B cell (primary cell): ENCODE measurements around the gene RNU1-4. TPM values are rescaled to one million over a fixed set of nuclear protein-coding genes. Genes with fewer than 3 reads are reported as not detected.
"Not testable (repeated sequence)": the region's sequence is repeated elsewhere in the genome, so short reads cannot be mapped to it uniquely, and the experiment has no call there.

Experiments used
- ATAC-seq: fragments of 200-7000 bp; cut with Tn5 transposase; one replicate; pipeline ENCODE4 v1.10.0; 2021; ENCODE audit warnings: low read depth, mild to moderate bottlenecking, moderate number of reproducible peaks, moderate library complexity
- CTCF ChIA-PET: fragments of 350-600 bp; sonication (Branson Sonifier 250); formaldehyde crosslinking; loops from one replicate; lab custom pipeline; 2021; ENCODE audit warnings: antibody characterized with exemption, inconsistent platforms; lab: Charles Lee
- POLR2A ChIA-PET: fragments of 350-600 bp; sonication (Branson Sonifier 250); formaldehyde crosslinking; loops from one replicate; lab custom pipeline; 2021; ENCODE audit warnings: antibody characterized with exemption; lab: Charles Lee
- DNase-seq: peaks from one replicate; pipeline ENCODE4 v3.0.0; 2013
- H2AFZ ChIP-seq: 2 replicates; pipeline ENCODE4 v1.6.1; 2012; ENCODE audit warnings: mild to moderate bottlenecking, low read depth, low read length; ENCODE audit not compliant: insufficient read depth, poor library complexity, severe bottlenecking
- H3K27ac ChIP-seq, 2 donors: 1 replicate in 1 of 2; 2 replicates in 1 of 2; pipeline ENCODE4 v1.5.1; 2012 to 2013; ENCODE audit warnings: low read length in 2 of 2, mild to moderate bottlenecking in 2 of 2, moderate library complexity in 1 of 2
- H3K27me3 ChIP-seq, 4 experiments: fragments of 200-600 bp in 1 of 4; sonication (generic) in 1 of 4; replicated peaks in 1 of 4; 1 replicate in 2 of 4; 2 replicates in 2 of 4; pipeline versions ENCODE4 v1.6.1 to v1.7.0; 2013 to 2016; ENCODE audit warnings: low read length in 3 of 4, mild to moderate bottlenecking in 2 of 4, mixed read lengths in 1 of 4, moderate library complexity in 1 of 4; ENCODE audit not compliant: insufficient read depth in 4 of 4, control insufficient read depth in 3 of 4; ENCODE audit errors: control extremely low read depth in 1 of 4
- H3K36me3 ChIP-seq, 2 experiments: replicated peaks in 1 of 2; 1 replicate in 1 of 2; 2 replicates in 1 of 2; pipeline versions ENCODE4 v1.6.1 to v1.7.1; 2013; ENCODE audit warnings: low read length in 1 of 2; ENCODE audit not compliant: insufficient read depth in 2 of 2, control insufficient read depth in 1 of 2; ENCODE audit errors: control extremely low read depth in 1 of 2, extremely low read depth in 1 of 2
- H3K4me1 ChIP-seq, 2 donors: fragments of 200-600 bp in 1 of 2; sonication (generic) in 1 of 2; 1 replicate in 1 of 2; 2 replicates in 1 of 2; pipeline versions ENCODE4 v1.5.1 to v1.6.1; 2013 to 2017; ENCODE audit warnings: low read length in 2 of 2; ENCODE audit not compliant: control insufficient read depth in 2 of 2, insufficient read depth in 2 of 2
- H3K4me2 ChIP-seq: replicated peaks from 2 replicates; pipeline ENCODE3; 2012; ENCODE audit warnings: mild to moderate bottlenecking, low read depth, low read length; ENCODE audit not compliant: poor library complexity, severe bottlenecking
- H3K4me3 ChIP-seq, 5 experiments: fragments of 200-600 bp in 1 of 5; sonication (generic) in 1 of 5; 1 replicate in 3 of 5; 2 replicates in 2 of 5; pipeline versions ENCODE4 v1.5.1 to v1.7.0; 2011 to 2016; ENCODE audit warnings: low read length in 4 of 5, mild to moderate bottlenecking in 4 of 5, low read depth in 2 of 5, control low read depth in 1 of 5, moderate library complexity in 1 of 5; ENCODE audit not compliant: insufficient read depth in 1 of 5; ENCODE audit errors: control extremely low read depth in 1 of 5, extremely low read depth in 1 of 5
- H3K79me2 ChIP-seq: fragments of 200-600 bp; sonication (generic); one replicate; pipeline ENCODE4 v1.6.0; 2016; ENCODE audit warnings: low read length; ENCODE audit not compliant: control insufficient read depth, insufficient read depth
- H3K9ac ChIP-seq: fragments of 200-600 bp; sonication (generic); 2 replicates; pipeline ENCODE4 v1.6.1; 2017; ENCODE audit warnings: mild to moderate bottlenecking, low read length, moderate library complexity
- H3K9me3 ChIP-seq, 3 donors: one replicate each; pipeline versions ENCODE4 v1.6.1 to v1.7.1; 2013; ENCODE audit warnings: low read length in 2 of 3; ENCODE audit not compliant: control insufficient read depth in 2 of 3, insufficient read depth in 1 of 3; ENCODE audit errors: control extremely low read depth in 1 of 3
- H4K20me1 ChIP-seq: 2 replicates; pipeline ENCODE4 v1.6.0; 2012; ENCODE audit warnings: mild to moderate bottlenecking, low read length; ENCODE audit not compliant: insufficient read depth, control insufficient read depth, poor library complexity, severe bottlenecking
- H3K27ac Mint-ChIP-seq: one replicate; pipeline ENCODE4 v1.8.0; 2021; ENCODE audit warnings: mixed read lengths
- H3K27me3 Mint-ChIP-seq: one replicate; pipeline ENCODE4 v1.8.0; 2021; ENCODE audit warnings: mixed read lengths
- H3K4me1 Mint-ChIP-seq: one replicate; pipeline ENCODE4 v1.8.0; 2021; ENCODE audit warnings: mixed read lengths
- H3K4me3 Mint-ChIP-seq: one replicate; pipeline ENCODE4 v1.8.0; 2021; ENCODE audit warnings: mixed read lengths
- H3K9me3 Mint-ChIP-seq: one replicate; pipeline ENCODE4 v1.8.0; 2022; ENCODE audit warnings: mixed read lengths; ENCODE audit not compliant: insufficient read depth
- WGBS: methylation state at CpG from one replicate; pipeline ENCODE4 v1.1.5; 2013; ENCODE audit warnings: missing lambda C conversion rate; ENCODE audit not compliant: insufficient coverage; 5-methylcytosine and 5-hydroxymethylcytosine counted together
- intact Hi-C: fragments of 100-400 bp; cut with micrococcal nuclease; formaldehyde crosslinking; loops from one replicate; pipeline ENCODE4 v1.10.0; 2022
- polyA plus RNA-seq: library from polyadenylated mRNA; depleted of rRNA; stranded (reverse); fragments of >200 nt; gene quantifications from 2 replicates; pipeline ENCODE4 v1.2.3, GENCODE V29; 2012
- total RNA-seq, 2 donors: library from RNA; stranded (reverse); fragments of 120-200 nt in 1 of 2; gene quantifications; 1 replicate in 1 of 2; 2 replicates in 1 of 2; pipeline versions ENCODE4 v1.2.3 to v1.2.4, GENCODE V29; 2013 to 2022

RNU1-4 gene
- total and polyA plus RNA-seq, 2 donors (not counting 1 experiment from before 2014, with no cell fraction given), result 4,377 TPM; not detected in 1

- H3K27me3 ChIP-seq, H3K9ac ChIP-seq, intact Hi-C loops, H3K27ac Mint-ChIP-seq, H3K4me2 ChIP-seq, POLR2A ChIA-PET, H3K79me2 ChIP-seq, H2AFZ ChIP-seq, H3K4me1 ChIP-seq, H3K4me3 ChIP-seq, CTCF ChIA-PET, H3K4me3 Mint-ChIP-seq, ATAC-seq, H3K27ac ChIP-seq, H4K20me1 ChIP-seq, H3K4me1 Mint-ChIP-seq, H3K36me3 ChIP-seq, DNase-seq, H3K9me3 Mint-ChIP-seq, H3K9me3 ChIP-seq: not testable (repeated sequence)
- peaks cover 29% of the 10 kb centered on the region for H3K27me3 Mint-ChIP-seq
- WGBS, result no CpG with 5 or more reads among the region's 14 CpGs
Observed at GRCh38 chr1:16774773-16775172, 34.5 kb downstream of the RNU1-4 start.

GRCh38 chr1:16775290-16775689 is 35.0 kb downstream of the RNU1-4 start:
- POLR2A ChIA-PET, ATAC-seq: not testable (repeated sequence)

GRCh38 chr1:16776248-16776647 is 35.9 kb downstream of the RNU1-4 start:
- H3K4me3 Mint-ChIP-seq, result not testable (repeated sequence)

More at GRCh38 chr1:16775290-16775689, 35.0 kb downstream of the RNU1-4 start:
- H3K27me3 Mint-ChIP-seq, result peaks cover 29% of the 10 kb centered on the region
- H3K27ac Mint-ChIP-seq, H3K4me1 ChIP-seq, H3K79me2 ChIP-seq, DNase-seq, H3K9me3 ChIP-seq, H2AFZ ChIP-seq, H3K4me3 Mint-ChIP-seq, H3K27ac ChIP-seq, H3K9me3 Mint-ChIP-seq, intact Hi-C loops, H3K36me3 ChIP-seq, H3K9ac ChIP-seq, H3K4me1 Mint-ChIP-seq, H3K4me2 ChIP-seq, CTCF ChIA-PET, H4K20me1 ChIP-seq, H3K27me3 ChIP-seq, H3K4me3 ChIP-seq: not testable (repeated sequence)
- WGBS, result no CpG with 5 or more reads among the region's 8 CpGs

GRCh38 chr1:16776835-16777234 is 36.5 kb downstream of the RNU1-4 start:
- H3K36me3 ChIP-seq, H3K4me1 ChIP-seq, H3K4me3 Mint-ChIP-seq, H3K27ac Mint-ChIP-seq, POLR2A ChIA-PET, H3K27ac ChIP-seq, H3K4me1 Mint-ChIP-seq, H3K27me3 ChIP-seq, DNase-seq, H3K9ac ChIP-seq, intact Hi-C loops, H3K79me2 ChIP-seq, H3K4me2 ChIP-seq, ATAC-seq, H4K20me1 ChIP-seq, H3K9me3 Mint-ChIP-seq, H3K9me3 ChIP-seq, H3K4me3 ChIP-seq, CTCF ChIA-PET, H2AFZ ChIP-seq: not testable (repeated sequence)
- peaks cover 28% of the 10 kb centered on the region for H3K27me3 Mint-ChIP-seq
- WGBS, result 82% methylated on average over 2 of the region's 5 CpGs

More at GRCh38 chr1:16776248-16776647, 35.9 kb downstream of the RNU1-4 start:
- CTCF ChIA-PET, H3K4me1 Mint-ChIP-seq, POLR2A ChIA-PET, H3K4me3 ChIP-seq, H3K9ac ChIP-seq, H3K27ac Mint-ChIP-seq, H3K9me3 ChIP-seq, H3K27me3 ChIP-seq, intact Hi-C loops, H3K9me3 Mint-ChIP-seq, ATAC-seq, H2AFZ ChIP-seq, H3K27ac ChIP-seq, H3K36me3 ChIP-seq, H4K20me1 ChIP-seq, DNase-seq, H3K4me2 ChIP-seq, H3K4me1 ChIP-seq, H3K79me2 ChIP-seq: not testable (repeated sequence)
- no CpG with 5 or more reads among the region's 8 CpGs for WGBS
- peaks cover 28% of the 10 kb centered on the region for H3K27me3 Mint-ChIP-seq
